Esophagus squamous epithelium (tissue), 5 donors: ENCODE results near the gene GTPBP4. TPM values are rescaled to one million over a fixed set of nuclear protein-coding genes. Genes with fewer than 3 reads are reported as not detected.

Experiments used
- DNase-seq: peaks from one replicate; lab custom pipeline; 2025; lab: John Stamatoyannopoulos, UW
- H3K27ac ChIP-seq, 4 donors: fragments of 200-600 bp; sonication (generic); one replicate each; pipeline ENCODE4 v1.5.1; 2016 to 2019; ENCODE audit warnings: mild to moderate bottlenecking in 1 of 4
- H3K27me3 ChIP-seq, 4 donors: fragments of 200-600 bp; sonication (generic); 1 replicate in 3 of 4; 2 replicates in 1 of 4; pipeline versions ENCODE4 v1.5.1 to v1.6.0; 2017 to 2021; ENCODE audit warnings: antibody characterized with exemption in 1 of 4
- H3K36me3 ChIP-seq, 3 donors: fragments of 200-600 bp; sonication (generic); one replicate each; pipeline ENCODE4 v1.5.1; 2016 to 2019
- H3K4me1 ChIP-seq, 3 donors: fragments of 200-600 bp; sonication (generic); one replicate each; pipeline ENCODE4 v1.5.1; 2017 to 2019
- H3K4me3 ChIP-seq, 4 donors: fragments of 200-600 bp; sonication (generic); 1 replicate in 3 of 4; 2 replicates in 1 of 4; pipeline ENCODE4 v1.5.1; 2016 to 2019; ENCODE audit warnings: mild to moderate bottlenecking in 2 of 4, moderate library complexity in 1 of 4
- H3K9me3 ChIP-seq, 3 donors: fragments of 200-600 bp; sonication (generic); one replicate each; pipeline ENCODE4 v1.5.1; 2016 to 2019
- POLR2A ChIP-seq, 4 donors: fragments of 450-650 bp; IDR thresholded peaks; one replicate each; pipeline ENCODE4 v1.6.1; 2017; ENCODE audit warnings: antibody characterized with exemption in 4 of 4, mild to moderate bottlenecking in 4 of 4, moderate library complexity in 3 of 4
- WGBS, 2 donors: methylation state at CpG; one replicate each; pipeline ENCODE4 v1.1.5; 2018; 5-methylcytosine and 5-hydroxymethylcytosine counted together
- intact Hi-C: fragments of 100-400 bp; cut with DNase I; formaldehyde crosslinking; loops from one replicate; pipeline ENCODE4 v1.15.0; 2022
- total RNA-seq, 4 donors: library from RNA; depleted of rRNA; stranded (reverse); fragments of >200 nt; gene quantifications; one replicate each; pipeline ENCODE4 v1.1.0, GENCODE V29; 2016
- TF ChIP-seq, protein P1 (sequence below), 6 experiments: fragments of 450-650 bp in 4 of 6; fragments of 200-600 bp in 2 of 6; sonication (generic) in 2 of 6; IDR thresholded peaks; one replicate each; pipeline ENCODE4 v1.5.1; 2016 to 2019; ENCODE audit warnings: antibody characterized with exemption in 6 of 6, mild to moderate bottlenecking in 4 of 6, moderate library complexity in 4 of 6
- donor health status: DM: yes; HTN: yes; CAD: no.

Gene GTPBP4
- total RNA-seq, 4 donors from 2014 or later = 10.2 to 35.1 (median 23.1) TPM

DNA sequence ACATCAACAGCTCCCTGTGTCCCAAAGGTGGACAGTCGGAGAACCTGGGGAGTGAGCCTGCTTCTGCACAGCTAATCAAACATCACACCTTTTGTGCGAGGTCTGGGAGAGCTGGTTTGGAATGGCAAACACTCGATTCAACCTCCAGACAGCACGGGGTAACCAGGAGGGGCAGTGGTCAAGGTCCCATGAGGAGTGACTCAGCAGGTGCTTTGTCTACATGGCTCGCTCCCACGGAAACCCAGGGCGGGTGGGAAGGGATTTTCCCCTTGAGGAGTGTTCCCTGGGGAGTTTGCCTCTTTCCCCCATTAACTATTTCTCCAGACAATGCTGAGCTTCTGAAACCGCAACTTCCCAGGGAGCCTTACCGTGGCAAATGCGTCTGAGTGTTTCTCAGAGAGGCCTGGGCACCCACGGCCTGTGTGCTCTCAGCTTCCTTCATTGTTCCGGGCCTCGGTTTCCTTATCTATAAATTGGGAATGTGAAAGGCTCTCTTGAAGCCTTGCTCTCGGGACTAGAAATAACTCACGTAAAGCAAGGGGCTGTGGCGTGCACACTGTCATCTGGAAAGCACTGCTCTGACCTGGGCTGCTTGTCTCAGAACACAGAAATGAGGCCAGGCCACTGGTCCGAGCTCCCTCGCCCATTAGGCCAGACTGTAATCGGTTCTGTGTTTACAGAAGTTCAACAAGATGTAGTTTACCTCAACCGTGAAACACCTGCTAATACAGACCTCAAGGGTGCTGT lies 14.0 kb upstream of the GTPBP4 start:
- H3K9me3 ChIP-seq = peaks cover 0 to 11% (median 2%) of the 10 kb centered on the region in 3 donors
- no peak for DNase-seq
- 64 to 70% methylated on average over 11 to 14 of the region's 20 CpGs for WGBS, 2 donors
- H3K27ac ChIP-seq = no peak overlapping the region
- no peaks in the 10 kb centered on the region for H3K36me3 ChIP-seq
- peaks cover 0 to 8% (median 0%) of the 10 kb centered on the region in 4 donors for H3K27me3 ChIP-seq
- TF ChIP-seq POLR2A (IDR thresholded peaks at IDR 0.05) = no peak
- TF ChIP-seq, protein P1, sequence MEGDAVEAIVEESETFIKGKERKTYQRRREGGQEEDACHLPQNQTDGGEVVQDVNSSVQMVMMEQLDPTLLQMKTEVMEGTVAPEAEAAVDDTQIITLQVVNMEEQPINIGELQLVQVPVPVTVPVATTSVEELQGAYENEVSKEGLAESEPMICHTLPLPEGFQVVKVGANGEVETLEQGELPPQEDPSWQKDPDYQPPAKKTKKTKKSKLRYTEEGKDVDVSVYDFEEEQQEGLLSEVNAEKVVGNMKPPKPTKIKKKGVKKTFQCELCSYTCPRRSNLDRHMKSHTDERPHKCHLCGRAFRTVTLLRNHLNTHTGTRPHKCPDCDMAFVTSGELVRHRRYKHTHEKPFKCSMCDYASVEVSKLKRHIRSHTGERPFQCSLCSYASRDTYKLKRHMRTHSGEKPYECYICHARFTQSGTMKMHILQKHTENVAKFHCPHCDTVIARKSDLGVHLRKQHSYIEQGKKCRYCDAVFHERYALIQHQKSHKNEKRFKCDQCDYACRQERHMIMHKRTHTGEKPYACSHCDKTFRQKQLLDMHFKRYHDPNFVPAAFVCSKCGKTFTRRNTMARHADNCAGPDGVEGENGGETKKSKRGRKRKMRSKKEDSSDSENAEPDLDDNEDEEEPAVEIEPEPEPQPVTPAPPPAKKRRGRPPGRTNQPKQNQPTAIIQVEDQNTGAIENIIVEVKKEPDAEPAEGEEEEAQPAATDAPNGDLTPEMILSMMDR (IDR thresholded peaks at IDR 0.05) = no peak
- H3K4me3 ChIP-seq = no peak overlapping the region
- intact Hi-C loops = no loop called here
- peaks cover 0 to 22% (median 9%) of the 10 kb centered on the region in 3 donors for H3K4me1 ChIP-seq

DNA sequence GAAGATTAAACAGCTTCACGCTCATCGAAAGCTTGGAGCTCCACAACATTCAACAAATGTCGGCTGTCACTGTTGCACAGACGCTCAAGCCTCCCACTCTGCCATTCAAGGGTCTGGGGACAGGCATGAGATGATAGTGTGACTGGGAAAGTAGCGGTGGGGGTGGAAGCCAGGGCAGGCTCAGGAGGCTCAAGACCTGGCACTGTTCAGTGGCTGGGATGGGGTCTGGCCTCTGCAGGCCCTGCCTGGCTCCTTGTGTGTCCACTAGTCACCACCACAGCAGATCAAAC lies 13.5 kb upstream of the GTPBP4 start:
- intact Hi-C loops = no loop called here
- Histone ChIP-seq H3K27me3 (peaks cover 0 to 3% (median 0%) of the 10 kb centered on the region in 4 donors), H3K4me3 (no peak overlapping the region), H3K36me3 (peaks cover 0 to under 1% (median 0%) of the 10 kb centered on the region in 3 donors), H3K27ac (no peak overlapping the region), H3K4me1 (peaks cover 0 to 22% (median 9%) of the 10 kb centered on the region in 3 donors), H3K9me3 (peaks cover 0 to 16% (median 5%) of the 10 kb centered on the region in 3 donors)
- DNase-seq = no peak
- TF ChIP-seq POLR2A (IDR thresholded peaks at IDR 0.05) = no peak
- TF ChIP-seq, protein P1 (IDR thresholded peaks at IDR 0.05) = no peak
- WGBS, 2 donors = 92% methylated on average over 5 of the region's 5 CpGs; no CpG with 5 or more reads in 1 of the 2 donors

DNA sequence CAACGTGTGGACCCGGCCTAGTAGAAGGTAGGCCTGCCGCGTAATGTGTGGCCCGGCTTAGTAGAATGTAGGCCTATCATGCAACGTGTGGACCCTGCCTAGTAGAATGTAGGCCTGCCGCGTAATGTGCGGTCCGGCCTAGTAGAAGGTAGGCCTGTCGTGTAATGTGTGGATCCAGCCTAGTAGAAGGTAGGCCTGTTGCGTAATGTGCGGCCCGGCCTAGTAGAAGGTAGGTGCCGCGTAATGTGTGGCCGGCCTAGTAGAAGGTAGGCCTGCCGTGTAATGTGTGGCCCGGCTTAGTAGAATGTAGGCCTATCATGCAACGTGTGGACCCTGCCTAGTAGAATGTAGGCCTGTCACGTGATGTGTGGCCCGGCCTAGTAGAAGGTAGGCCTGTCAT lies 11.9 kb upstream of the GTPBP4 start:
- H3K4me3 ChIP-seq = no peak overlapping the region
- WGBS, 2 donors = 92% methylated on average over 22 of the region's 22 CpGs
- H3K9me3 ChIP-seq = peaks cover 0 to 32% (median 11%) of the 10 kb centered on the region in 3 donors
- H3K36me3 ChIP-seq = peaks cover 0 to 9% (median 0%) of the 10 kb centered on the region in 3 donors
- intact Hi-C loops = no loop called here
- H3K4me1 ChIP-seq = peaks cover 0 to 6% (median 0%) of the 10 kb centered on the region in 3 donors
- H3K27ac ChIP-seq = no peak overlapping the region
- TF ChIP-seq POLR2A (IDR thresholded peaks at IDR 0.05) = no peak
- TF ChIP-seq, protein P1 (IDR thresholded peaks at IDR 0.05) = no peak
- no peak for DNase-seq
- H3K27me3 ChIP-seq = no peaks in the 10 kb centered on the region

DNA sequence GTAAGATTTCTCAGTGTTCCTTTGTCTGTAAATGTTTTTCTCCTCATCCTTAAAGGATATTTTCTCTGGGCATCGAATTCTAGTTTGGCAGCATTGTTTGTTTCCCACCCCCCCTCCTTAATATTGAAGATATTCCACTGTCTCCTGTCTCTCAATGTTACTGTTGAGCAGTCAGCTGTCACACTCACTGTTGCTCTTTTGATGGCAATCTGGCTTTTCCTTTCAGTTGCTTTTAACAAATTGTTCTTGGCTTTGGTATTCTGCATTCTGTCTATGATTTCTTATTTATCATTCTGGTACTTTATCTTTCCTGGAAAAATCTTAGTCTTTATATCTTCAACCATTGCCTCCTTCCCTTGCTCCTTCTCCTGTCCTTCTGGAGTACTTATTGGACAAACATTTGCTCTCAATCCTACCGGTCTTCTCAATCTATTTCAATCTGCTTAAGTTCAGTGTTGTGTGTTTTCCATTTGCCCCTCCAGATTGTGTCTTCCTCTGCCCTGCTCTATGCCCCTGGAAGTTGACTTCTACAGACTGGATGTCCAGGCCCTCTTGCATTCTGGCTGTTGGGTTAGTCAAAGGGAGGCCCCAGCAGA lies 9.3 kb upstream of the GTPBP4 start:
- TF ChIP-seq POLR2A (IDR thresholded peaks at IDR 0.05) = no peak
- TF ChIP-seq, protein P1 (IDR thresholded peaks at IDR 0.05) = no peak
- intact Hi-C loops = no loop called here
- H3K4me3 ChIP-seq = no peak overlapping the region
- H3K27ac ChIP-seq = no peak overlapping the region
- H3K4me1 ChIP-seq = no peaks in the 10 kb centered on the region
- no peaks in the 10 kb centered on the region for H3K27me3 ChIP-seq
- no peak for DNase-seq
- H3K36me3 ChIP-seq = peaks cover 0 to 9% (median 0%) of the 10 kb centered on the region in 3 donors
- H3K9me3 ChIP-seq = peaks cover 0 to 32% (median 11%) of the 10 kb centered on the region in 3 donors
- 80 to 93% methylated on average over 2 of the region's 2 CpGs for WGBS, 2 donors

DNA sequence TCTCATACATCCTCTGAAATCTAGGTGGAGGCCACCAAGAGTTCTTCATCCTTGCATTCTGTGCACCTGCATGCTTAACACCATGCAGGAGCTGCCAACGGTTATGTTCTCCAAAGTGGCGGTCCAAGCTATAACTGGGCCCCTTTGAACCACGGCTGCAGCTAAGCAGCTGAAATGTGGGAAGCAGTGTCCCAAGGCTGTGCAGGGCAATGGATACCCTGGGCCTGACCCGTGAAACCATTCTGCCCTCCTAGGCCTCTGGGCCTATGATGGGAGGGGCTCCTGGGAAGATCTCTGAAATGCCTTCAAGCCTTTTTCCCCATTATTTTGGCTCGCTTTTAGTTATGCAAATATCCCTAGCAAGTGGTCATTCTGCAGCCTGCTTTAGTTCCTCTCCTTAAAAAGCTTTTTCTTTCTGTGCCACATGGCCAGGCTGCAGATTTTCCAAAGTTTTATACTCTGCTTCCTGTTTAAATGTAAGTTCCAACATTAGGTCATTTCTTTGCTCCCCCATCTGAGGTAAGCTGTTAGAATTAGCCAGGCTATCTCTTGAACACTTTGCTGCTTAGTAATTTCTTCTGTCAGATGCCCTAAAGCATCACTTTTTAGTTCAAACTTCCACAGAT lies 7.7 kb upstream of the GTPBP4 start:
- no peaks in the 10 kb centered on the region for H3K27me3 ChIP-seq
- H3K4me1 ChIP-seq = peaks cover 0 to 3% (median 0%) of the 10 kb centered on the region in 3 donors
- H3K4me3 ChIP-seq = no peak overlapping the region
- H3K9me3 ChIP-seq = peaks cover 0 to 32% (median 11%) of the 10 kb centered on the region in 3 donors
- 93 to 96% methylated on average over 2 to 4 of the region's 5 CpGs for WGBS, 2 donors
- no peak for DNase-seq
- no peak overlapping the region for H3K27ac ChIP-seq
- peaks cover 0 to 9% (median 0%) of the 10 kb centered on the region in 3 donors for H3K36me3 ChIP-seq
- TF ChIP-seq POLR2A (IDR thresholded peaks at IDR 0.05) = no peak
- intact Hi-C loops = no loop called here
